ENCODE data around the gene SLC35F3.
"Not testable (repeated sequence)": the region's sequence is repeated elsewhere in the genome, so short reads cannot be mapped to it uniquely, and the experiment has no call there.

DNA sequence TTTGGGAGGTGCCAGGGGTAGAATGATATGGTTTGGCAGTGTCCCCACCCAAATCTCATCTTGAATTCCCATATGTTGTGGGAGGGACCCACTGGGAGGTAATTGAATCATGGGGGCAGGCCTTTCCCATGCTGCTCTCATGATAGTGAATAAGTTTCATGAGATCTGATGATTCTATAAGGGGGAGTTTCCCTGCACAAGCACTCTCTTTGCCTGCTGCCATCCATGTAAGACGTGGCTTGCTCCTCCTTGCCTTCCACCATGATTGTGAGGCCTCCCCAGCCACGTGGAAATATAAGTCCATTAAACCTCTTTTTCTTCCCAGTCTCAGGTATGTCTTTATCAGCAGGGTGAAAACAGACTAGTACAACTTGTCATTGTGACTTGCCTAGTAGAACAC, 307.4 kb downstream of the SLC35F3 start:
- TF ChIP-seq POLR2AphosphoS5, POLR2A (IDR thresholded peaks at IDR 0.05): not testable (repeated sequence)
- TF ChIP-seq, protein P1, sequence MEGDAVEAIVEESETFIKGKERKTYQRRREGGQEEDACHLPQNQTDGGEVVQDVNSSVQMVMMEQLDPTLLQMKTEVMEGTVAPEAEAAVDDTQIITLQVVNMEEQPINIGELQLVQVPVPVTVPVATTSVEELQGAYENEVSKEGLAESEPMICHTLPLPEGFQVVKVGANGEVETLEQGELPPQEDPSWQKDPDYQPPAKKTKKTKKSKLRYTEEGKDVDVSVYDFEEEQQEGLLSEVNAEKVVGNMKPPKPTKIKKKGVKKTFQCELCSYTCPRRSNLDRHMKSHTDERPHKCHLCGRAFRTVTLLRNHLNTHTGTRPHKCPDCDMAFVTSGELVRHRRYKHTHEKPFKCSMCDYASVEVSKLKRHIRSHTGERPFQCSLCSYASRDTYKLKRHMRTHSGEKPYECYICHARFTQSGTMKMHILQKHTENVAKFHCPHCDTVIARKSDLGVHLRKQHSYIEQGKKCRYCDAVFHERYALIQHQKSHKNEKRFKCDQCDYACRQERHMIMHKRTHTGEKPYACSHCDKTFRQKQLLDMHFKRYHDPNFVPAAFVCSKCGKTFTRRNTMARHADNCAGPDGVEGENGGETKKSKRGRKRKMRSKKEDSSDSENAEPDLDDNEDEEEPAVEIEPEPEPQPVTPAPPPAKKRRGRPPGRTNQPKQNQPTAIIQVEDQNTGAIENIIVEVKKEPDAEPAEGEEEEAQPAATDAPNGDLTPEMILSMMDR (IDR thresholded peaks at IDR 0.05), result not testable (repeated sequence)
